ENCODE measurements around the gene CTSE.
"Not testable (repeated sequence)": the region's sequence is repeated elsewhere in the genome, so short reads cannot be mapped to it uniquely, and the experiment has no call there.

CTSE gene
- total RNA-seq, result 0 reads per million in 2 donors

GRCh38 chr1:206023695-206024094 is at the start of gene CTSE:
Gene CTSE, minus strand, starts transcription at chr1:206023895. Its CDS starts 104 bp downstream, at chr1:206023791.
- DNase-seq, result no peak

- no peak for DNase-seq
These were observed 47.1 kb upstream of the CTSE start for GRCh38 chr1:206070627-206071304.

- DNase-seq, result no peak
These were observed 44.6 kb upstream of the CTSE start for GRCh38 chr1:206068314-206068713.

- DNase-seq, result no peak
These were observed 44.0 kb upstream of the CTSE start for GRCh38 chr1:206067486-206068227.

GRCh38 chr1:206066479-206067171 is 42.9 kb upstream of the CTSE start:
- DNase-seq, result no peak

- no peak for DNase-seq
These were observed 42.0 kb upstream of the CTSE start for GRCh38 chr1:206065547-206066145.

- DNase-seq, result not testable (repeated sequence)
These were observed 40.8 kb upstream of the CTSE start for GRCh38 chr1:206064501-206064900.

GRCh38 chr1:206064001-206064400 is 40.3 kb upstream of the CTSE start:
- not testable (repeated sequence) for DNase-seq

- DNase-seq, result no peak
These were observed 38.8 kb upstream of the CTSE start for GRCh38 chr1:206062464-206062863.

- no peak for DNase-seq
These were observed 37.1 kb upstream of the CTSE start for GRCh38 chr1:206060844-206061243.

GRCh38 chr1:206059355-206059915 is 35.7 kb upstream of the CTSE start:
- DNase-seq, result no peak

- DNase-seq, result no peak
These were observed 35.2 kb upstream of the CTSE start for GRCh38 chr1:206058927-206059292.

- DNase-seq, result not testable (repeated sequence)
These were observed 34.7 kb upstream of the CTSE start for GRCh38 chr1:206058289-206058926.

- not testable (repeated sequence) for DNase-seq
These were observed 32.1 kb upstream of the CTSE start for GRCh38 chr1:206055639-206056323.

- DNase-seq, result not testable (repeated sequence)
These were observed 31.5 kb upstream of the CTSE start for GRCh38 chr1:206055069-206055625.

- DNase-seq, result not testable (repeated sequence)
These were observed 29.9 kb upstream of the CTSE start for GRCh38 chr1:206053616-206054015.

GRCh38 chr1:206052919-206053610 is 29.4 kb upstream of the CTSE start, which contains the start of gene RHEX:
Gene RHEX, plus strand, starts transcription at chr1:206053173. Its CDS starts 44,656 bp downstream, at chr1:206097829.
- DNase-seq, result not testable (repeated sequence)

GRCh38 chr1:206052231-206052865 is 28.7 kb upstream of the CTSE start:
- DNase-seq, result not testable (repeated sequence)

GRCh38 chr1:206050655-206051235 is 27.1 kb upstream of the CTSE start:
- DNase-seq, result no peak

Data from activated gamma-delta T cell (primary cell).